Inflammatory macrophage (primary cell): ENCODE results near the gene SSX1.
"Not testable (repeated sequence)": the region's sequence is repeated elsewhere in the genome, so short reads cannot be mapped to it uniquely, and the experiment has no call there.

Experiments
- DNase-seq, 2 donors: peaks; one replicate each; pipeline ENCODE4 v3.0.0-alpha.2; 2020 to 2022
- total RNA-seq, 18 experiments: gene quantifications; one replicate each; lab custom pipeline; 2026; ENCODE audit warnings: mixed read lengths in 6 of 18, inconsistent platforms in 2 of 18; lab: John Stamatoyannopoulos, UW

The SSX1 gene
- total RNA-seq: 0 to 1.1 (median 0) reads per million in 18 experiments

DNA sequence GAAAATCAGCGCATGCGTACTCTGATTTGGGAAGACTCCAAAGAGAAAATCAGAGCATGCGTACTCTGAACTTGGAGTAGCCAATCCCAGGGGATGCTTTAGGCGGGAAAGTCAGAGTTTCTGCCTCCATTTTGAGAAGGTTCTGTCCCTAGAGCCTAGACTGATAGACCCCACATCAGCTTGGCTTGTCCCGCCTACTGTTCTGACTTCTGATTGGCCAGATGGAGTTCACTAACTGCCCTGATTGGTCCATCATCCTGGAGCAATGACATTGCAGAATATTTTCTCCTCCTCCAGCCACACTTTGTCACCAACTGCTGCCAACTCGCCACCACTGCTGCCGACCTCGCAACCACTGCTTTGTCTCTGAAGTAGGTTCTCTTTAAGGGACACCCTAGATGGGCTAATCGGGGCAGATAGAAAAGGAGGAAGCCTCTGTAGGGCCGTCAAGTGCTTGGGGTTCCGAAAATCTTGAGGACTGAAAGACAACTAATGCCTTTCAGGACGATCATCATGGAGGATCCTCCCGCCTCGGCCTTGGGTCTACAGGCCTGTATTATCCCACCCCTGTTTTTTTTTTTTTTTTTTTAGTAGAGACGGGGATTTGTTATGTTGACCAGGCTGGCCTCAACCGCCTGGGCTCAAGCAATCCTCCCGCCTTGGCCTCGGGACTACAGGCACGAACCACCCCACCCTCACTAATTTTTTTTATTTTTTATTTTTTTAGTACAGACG lies at the start of gene SSX1:
Gene SSX1, plus strand, starts transcription at position 331 of the 735 bp plus-strand sequence. CDS start 1,850 bp downstream, outside the sequence.
- DNase-seq: not testable (repeated sequence)

DNA sequence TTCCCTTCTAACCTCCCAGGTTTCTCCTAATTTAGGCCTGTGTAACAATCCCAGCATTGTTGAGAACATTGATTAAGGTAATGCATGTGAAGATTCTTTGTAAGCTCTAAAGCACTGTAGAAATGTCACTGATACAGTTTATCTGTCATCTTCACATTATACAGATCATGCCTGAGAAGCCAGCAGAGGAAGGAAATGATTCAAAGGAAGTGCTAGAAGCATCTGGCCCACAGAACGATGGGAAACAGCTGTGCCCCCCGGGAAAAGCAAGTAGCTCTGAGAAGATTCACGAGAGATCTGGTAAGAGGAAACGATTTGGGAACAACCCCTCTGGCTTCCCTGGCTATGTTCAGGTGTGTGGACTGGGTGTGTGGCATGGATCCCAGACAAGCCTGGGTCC lies 40.9 kb upstream of the SSX1 start:
- DNase-seq: not testable (repeated sequence)

GRCh38 chrX:48224196-48224595 lies 31.0 kb upstream of the SSX1 start:
- DNase-seq: not testable (repeated sequence)

- DNase-seq: not testable (repeated sequence)
Measured at GRCh38 chrX:48252945-48253344, 2.2 kb upstream of the SSX1 start.

GRCh38 chrX:48274365-48274764 lies 19.2 kb downstream of the SSX1 start:
- not testable (repeated sequence) for DNase-seq

GRCh38 chrX:48278958-48279357 lies 23.8 kb downstream of the SSX1 start:
- no peak for DNase-seq

GRCh38 chrX:48280729-48281128 lies 25.5 kb downstream of the SSX1 start:
- DNase-seq: not testable (repeated sequence)

DNA sequence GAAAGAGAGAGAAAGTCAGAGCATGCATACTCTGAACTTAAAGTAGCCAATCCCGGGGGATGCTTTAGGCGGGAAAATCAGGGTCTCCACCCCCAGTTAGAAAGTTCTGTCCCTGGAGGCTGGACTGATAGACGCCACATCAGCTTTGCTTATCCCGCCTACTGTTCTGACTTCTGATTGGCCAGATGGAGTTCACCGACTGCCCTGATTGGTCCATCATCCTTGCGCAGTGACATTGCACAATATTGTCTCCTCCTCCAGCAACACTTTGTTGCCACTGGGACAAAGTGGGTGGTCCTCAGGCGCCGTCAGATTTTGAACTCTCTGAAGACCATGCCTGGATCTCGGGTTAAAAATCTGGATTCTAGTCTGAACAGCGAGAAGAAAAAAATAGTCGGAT lies 51.0 kb downstream of the SSX1 start:
- no peak for DNase-seq

GRCh38 chrX:48313996-48314395 lies 58.8 kb downstream of the SSX1 start:
- not testable (repeated sequence) for DNase-seq
